GM18526 (cell line): ENCODE measurements around the gene CKMT2.

Experiments used
- POLR2A ChIP-seq: IDR thresholded peaks from 3 replicates; pipeline ENCODE4 v1.6.1; 2011; ENCODE audit not compliant: insufficient read length; ENCODE audit errors: extremely low read depth

CKMT2 gene

DNA sequence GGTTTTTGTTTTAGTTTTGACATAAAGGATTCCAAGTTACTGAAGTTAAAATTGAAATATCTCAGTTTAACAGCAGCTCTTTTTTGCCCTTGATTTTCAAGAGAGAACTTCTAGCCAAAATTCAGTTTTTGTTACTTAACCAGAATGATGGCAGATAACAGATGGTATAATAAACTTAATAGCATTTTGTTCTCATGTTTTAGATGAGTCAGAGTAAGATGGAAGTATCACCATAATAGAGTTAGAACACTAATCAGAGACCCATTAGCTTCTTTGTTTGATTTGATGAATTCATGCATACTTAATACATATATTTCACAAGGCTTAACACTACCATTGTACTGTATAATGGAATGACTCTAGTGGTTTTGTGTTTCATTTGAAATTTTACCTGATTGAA is 80.2 kb downstream of the CKMT2 start:
- no peak for TF ChIP-seq POLR2A

DNA sequence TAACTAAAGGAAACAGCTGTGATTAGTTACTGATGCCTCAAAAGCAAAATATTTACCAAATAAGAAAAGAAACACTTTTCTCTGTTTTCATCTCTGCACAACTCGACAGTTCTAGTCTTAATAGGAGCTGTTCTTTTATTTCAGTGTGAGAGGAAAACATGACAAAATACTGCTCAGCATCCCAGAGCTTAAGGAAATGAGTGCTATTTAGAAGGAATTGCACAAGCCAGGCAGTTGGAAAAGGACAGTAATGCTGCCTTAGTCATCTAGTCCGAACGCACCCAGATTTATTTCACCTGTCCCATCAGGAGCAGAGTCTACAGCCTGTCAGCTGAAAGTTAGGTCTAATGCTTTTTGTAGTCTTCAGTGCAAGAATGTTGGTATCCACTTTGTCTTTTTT is 80.6 kb downstream of the CKMT2 start:
- no peak for TF ChIP-seq POLR2A

DNA sequence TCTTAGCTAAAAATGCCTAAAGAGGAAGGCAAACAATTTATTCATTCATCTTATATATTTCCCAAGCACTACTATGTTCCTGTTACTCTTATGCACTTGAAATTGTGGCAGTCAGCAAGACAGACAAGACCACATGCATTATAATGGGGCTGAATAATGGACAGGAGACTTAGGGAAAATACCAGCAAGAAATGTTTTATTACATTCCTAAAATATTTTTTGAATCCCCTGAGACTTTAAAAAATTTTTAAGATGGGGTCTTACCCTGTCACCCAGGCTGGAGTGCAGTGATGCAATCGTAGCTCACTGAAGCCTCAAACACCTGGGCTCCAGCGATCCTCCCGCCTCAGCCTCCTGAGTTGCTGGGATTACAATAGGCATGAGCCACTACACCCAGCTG is 81.5 kb downstream of the CKMT2 start:
- TF ChIP-seq POLR2A, result no peak

DNA sequence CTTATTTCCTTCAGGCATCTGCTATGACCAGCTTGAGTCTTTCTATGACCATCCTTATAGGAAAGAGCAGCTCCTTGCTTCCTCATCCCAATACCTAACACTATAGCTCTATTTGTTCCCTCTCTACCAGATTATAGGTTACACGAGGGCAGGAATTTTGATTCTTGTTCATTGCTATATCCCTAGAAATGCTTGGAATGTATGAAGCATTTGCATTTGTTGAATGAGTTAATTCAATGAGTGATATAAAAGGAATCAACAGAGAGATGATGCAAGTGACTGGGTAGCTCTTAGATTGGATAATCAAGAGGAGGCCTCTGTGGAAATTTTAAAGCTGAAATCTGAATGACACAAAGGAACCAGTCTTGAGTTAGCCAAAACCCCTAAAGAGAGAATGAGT is 82.2 kb downstream of the CKMT2 start:
- TF ChIP-seq POLR2A, result no peak

DNA sequence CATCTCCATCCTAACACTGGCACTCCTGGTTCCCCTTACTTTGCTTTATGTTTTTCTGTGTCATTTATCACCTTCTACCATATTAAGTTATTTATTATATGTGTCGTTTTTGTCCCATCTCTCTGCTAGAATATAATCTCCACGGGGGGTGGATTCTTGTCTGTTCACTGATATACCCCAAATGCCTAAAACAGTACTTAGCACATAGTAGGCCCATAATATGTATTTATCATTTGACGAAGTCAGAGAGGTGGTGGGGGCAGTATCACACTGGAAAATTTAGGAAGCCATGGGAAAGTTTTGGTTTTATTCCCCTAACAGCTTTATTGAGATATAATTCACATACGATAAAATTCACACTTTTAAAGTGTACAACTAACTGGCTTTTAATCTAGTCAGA is 82.7 kb downstream of the CKMT2 start:
- no peak for TF ChIP-seq POLR2A
